PC-9 (cell line): Measurements from ENCODE around the gene ZNRF3.

Experiments
- CTCF ChIP-seq: fragments of 200-600 bp; sonication (generic); conservative IDR thresholded peaks from 2 replicates; pipeline ENCODE4 v1.6.1; 2017; ENCODE audit warnings: mixed run types, antibody characterized with exemption, mild to moderate bottlenecking, moderate library complexity
- EZH2 ChIP-seq: fragments of 200-600 bp; sonication (generic); IDR thresholded peaks from 2 replicates; pipeline ENCODE4 v1.8.0; 2017; ENCODE audit warnings: antibody characterized with exemption, low read depth

- TF ChIP-seq CTCF (no peak), EZH2 (no peak)
Observed at GRCh38 chr22:28978863-28979796, 95.8 kb downstream of the ZNRF3 start.
